Mammary epithelial cell (primary cell): ENCODE measurements around the gene CNTNAP2.

ENCODE experiments used
- CTCF ChIP-seq, 2 donors: IDR thresholded peaks in 1 of 2; conservative IDR thresholded peaks in 1 of 2; 2 replicates each; pipeline ENCODE4 v1.5.1; 2011 to 2012; ENCODE audit warnings: inconsistent platforms in 2 of 2, low read length in 2 of 2, mild to moderate bottlenecking in 2 of 2, control low read depth in 1 of 2, low read depth in 1 of 2; ENCODE audit not compliant: insufficient read depth in 1 of 2; ENCODE audit errors: extremely low read depth in 1 of 2
- EZH2 ChIP-seq: IDR thresholded peaks from 2 replicates; pipeline ENCODE4 v1.6.1; 2012; ENCODE audit warnings: low read length, inconsistent platforms, borderline replicate concordance

- no peak for TF ChIP-seq CTCF (conservative IDR thresholded peaks at IDR 0.05 in 1 of 2, IDR thresholded peaks at IDR 0.05 in 1 of 2; ENCODE audit: extremely low read depth in 1 of 2, insufficient read depth in 1 of 2, low read depth in 1 of 2, low read length in 2 of 2)
- TF ChIP-seq EZH2, result no peak
These were observed 1736.2 kb downstream of the CNTNAP2 start for GRCh38 chr7:147852833-147853232.
